Activated T-cell treated with anti-CD3 and anti-CD28 coated beads, Interleukin-2, amount 50 U/mL, for 24 hours (primary cell): ENCODE measurements around the gene CELA2A.

ENCODE experiments used
- DNase-seq: peaks from one replicate; pipeline ENCODE4 v3.0.0-alpha.2; 2020
- H3K27ac Mint-ChIP-seq: 2 replicates; pipeline ENCODE4 v1.8.0; 2020; ENCODE audit warnings: mild to moderate bottlenecking, mixed read lengths
- H3K27me3 Mint-ChIP-seq: 2 replicates; pipeline ENCODE4 v1.8.0; 2020; ENCODE audit warnings: mixed read lengths
- H3K36me3 Mint-ChIP-seq: 2 replicates; pipeline ENCODE4 v1.8.0; 2020; ENCODE audit warnings: low read depth, mixed read lengths
- H3K4me1 Mint-ChIP-seq: 2 replicates; pipeline ENCODE4 v1.8.0; 2020; ENCODE audit warnings: low read depth, mixed read lengths
- H3K4me3 Mint-ChIP-seq: 2 replicates; pipeline ENCODE4 v1.8.0; 2020; ENCODE audit warnings: mild to moderate bottlenecking, moderate library complexity, mixed read lengths
- H3K9me3 Mint-ChIP-seq: 2 replicates; pipeline ENCODE4 v1.8.0; 2020; ENCODE audit warnings: mixed read lengths

The CELA2A gene

DNA sequence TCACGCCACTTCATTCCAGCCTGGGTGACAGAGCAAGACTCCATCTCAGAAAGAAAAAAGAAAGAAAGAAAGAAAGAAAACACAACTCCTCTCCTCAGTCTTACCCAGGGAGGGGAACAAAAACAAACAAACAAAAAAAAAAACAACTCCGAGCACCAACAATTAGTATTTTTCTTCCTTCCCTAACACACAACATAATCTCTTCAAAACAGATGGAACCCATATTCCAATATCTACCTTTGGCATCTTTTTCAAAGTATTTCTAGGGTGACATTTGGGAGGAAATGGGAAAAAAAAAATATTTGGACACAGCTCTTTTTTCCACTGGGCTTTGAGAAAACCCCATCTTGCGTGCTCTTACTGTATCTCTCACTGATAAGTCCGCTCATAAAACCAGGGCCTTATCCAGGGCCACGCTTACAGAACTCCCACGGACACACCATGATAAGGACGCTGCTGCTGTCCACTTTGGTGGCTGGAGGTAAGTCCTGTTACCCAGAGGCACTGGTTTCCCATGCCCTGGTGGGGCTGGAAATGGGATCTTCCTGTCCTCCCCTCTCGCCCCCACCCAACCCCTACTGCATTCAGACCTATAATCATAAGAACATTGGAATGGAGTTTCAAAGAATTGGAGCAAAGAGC is at the start of gene CELA2A:
CELA2A (plus strand) TSS at position 420 of the 642 bp plus-strand sequence; CDS start at position 442, 22 bp downstream.
- Mint-ChIP-seq H3K4me3 (no peak within 1 kb of the TSS), H3K4me1 (no peaks in the 10 kb centered on the region), H3K36me3 (no peaks in the 10 kb centered on the region), H3K27ac (no peak within 1 kb of the TSS), H3K27me3 (peaks cover 2% of the 10 kb centered on the region), H3K9me3 (no peaks in the 10 kb centered on the region)
- DNase-seq, result no peak

DNA sequence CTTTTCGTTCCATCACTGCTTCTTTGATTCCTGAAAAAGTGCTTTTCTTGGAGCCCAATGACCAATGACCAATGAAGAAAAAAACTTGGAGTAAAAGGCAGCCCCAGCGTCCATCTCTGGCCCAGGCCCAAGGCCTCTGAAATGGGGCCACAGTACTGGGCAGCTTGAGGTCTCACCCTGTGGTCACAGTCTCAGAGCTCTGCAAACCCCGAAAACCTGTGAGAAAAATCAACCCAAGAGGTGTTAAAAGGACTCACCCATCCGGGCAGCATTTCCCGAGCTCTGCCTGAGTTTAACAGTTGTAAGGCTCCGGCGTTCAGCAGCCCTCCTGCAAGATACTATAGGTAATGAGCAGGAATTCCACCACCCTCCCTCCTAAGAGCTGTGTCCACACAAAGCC is 49.0 kb upstream of the CELA2A start:
- Mint-ChIP-seq H3K27me3 (peaks cover 8% of the 10 kb centered on the region), H3K9me3 (no peaks in the 10 kb centered on the region), H3K27ac (no peak overlapping the region), H3K36me3 (peaks cover 19% of the 10 kb centered on the region), H3K4me1 (peaks cover 23% of the 10 kb centered on the region), H3K4me3 (no peak overlapping the region)
- DNase-seq, result no peak

DNA sequence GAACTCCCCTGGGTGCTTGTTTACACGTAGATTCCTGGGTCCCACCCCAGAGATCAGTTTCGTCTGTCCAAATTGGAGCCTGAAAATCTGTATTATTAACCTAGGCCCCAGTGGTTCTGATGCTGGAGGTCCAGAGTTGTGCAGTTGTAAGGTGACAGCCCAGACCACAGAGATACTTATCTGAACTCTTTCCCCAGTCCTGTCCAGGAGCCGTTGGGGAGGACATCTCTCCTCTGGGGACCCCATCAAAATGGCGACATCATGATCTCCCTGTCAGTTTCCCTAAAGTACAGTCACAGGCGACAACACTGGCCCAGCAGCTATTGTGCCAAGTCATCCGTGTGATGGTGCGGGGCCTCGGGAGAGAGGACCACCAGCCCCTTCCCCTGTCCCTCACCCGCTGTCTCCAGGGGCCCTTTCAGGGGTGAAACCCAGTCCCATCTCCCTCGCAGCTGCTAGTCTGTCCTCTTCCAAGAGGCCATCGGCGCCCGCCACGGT is 47.6 kb upstream of the CELA2A start:
- peaks cover 34% of the 10 kb centered on the region for H3K4me1 Mint-ChIP-seq

GRCh38 chr1:15409388-15410222 is 46.9 kb upstream of the CELA2A start, which contains the start of gene EFHD2:
EFHD2 (plus strand) TSS chr1:15409888; CDS start chr1:15409972, 84 bp downstream.
- H3K9me3 Mint-ChIP-seq, result no peaks in the 10 kb centered on the region
- peaks cover 37% of the 10 kb centered on the region for H3K36me3 Mint-ChIP-seq
- H3K27ac Mint-ChIP-seq, result peak within 1 kb of the TSS; percentile 89
- peak within 1 kb of the TSS; percentile 90 for H3K4me3 Mint-ChIP-seq
- H3K27me3 Mint-ChIP-seq, result peaks cover 8% of the 10 kb centered on the region
- H3K4me1 Mint-ChIP-seq, result peaks cover 41% of the 10 kb centered on the region
- peak; percentile 91 for DNase-seq

More for the DNA sequence above, 47.6 kb upstream of the CELA2A start:
- Mint-ChIP-seq H3K27ac (peak overlapping the region; percentile 81), H3K4me3 (peak overlapping the region; percentile 73), H3K27me3 (peaks cover 8% of the 10 kb centered on the region), H3K36me3 (peaks cover 30% of the 10 kb centered on the region), H3K9me3 (no peaks in the 10 kb centered on the region)
- DNase-seq, result no peak

DNA sequence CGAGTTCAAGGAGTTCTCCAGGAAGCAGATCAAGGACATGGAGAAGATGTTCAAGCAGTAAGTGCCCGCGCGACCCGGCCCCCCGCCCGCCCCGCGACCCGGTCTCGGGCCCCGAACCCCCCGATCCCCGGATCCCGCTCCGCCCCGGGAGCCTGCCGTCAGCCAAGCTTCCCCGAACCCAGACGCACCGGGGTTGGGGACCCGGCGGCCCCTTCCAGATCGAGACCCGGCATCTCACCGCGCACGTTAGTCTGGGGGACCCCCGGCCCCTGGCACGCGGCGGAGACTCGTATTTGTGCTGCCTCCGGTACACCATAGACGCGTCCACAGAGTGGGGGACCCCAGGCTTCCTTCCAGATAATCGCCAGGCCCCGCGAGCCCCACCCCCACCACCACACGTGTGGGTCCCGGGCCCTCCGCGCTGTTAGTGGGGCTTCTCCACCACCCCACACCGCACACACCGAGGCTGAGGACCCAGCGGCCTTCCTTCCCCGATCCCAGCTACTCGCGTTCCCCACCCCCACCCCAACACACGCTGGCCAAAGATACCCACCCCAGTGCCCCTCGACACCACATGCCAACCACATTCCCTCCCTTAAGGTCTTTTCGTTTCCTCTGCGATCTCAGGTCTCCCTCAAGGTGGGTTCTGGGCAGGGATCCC is 46.2 kb upstream of the CELA2A start:
- Mint-ChIP-seq H3K27me3 (peaks cover 8% of the 10 kb centered on the region), H3K27ac (peak overlapping the region; percentile 89), H3K4me3 (peak overlapping the region; percentile 90), H3K36me3 (peaks cover 43% of the 10 kb centered on the region), H3K9me3 (no peaks in the 10 kb centered on the region), H3K4me1 (peaks cover 48% of the 10 kb centered on the region)
- DNase-seq, result no peak

GRCh38 chr1:15410884-15411245 is 45.7 kb upstream of the CELA2A start:
- Mint-ChIP-seq H3K4me3 (peak overlapping the region; percentile 90), H3K9me3 (no peaks in the 10 kb centered on the region), H3K27me3 (peaks cover 8% of the 10 kb centered on the region), H3K36me3 (peaks cover 48% of the 10 kb centered on the region), H3K27ac (peak overlapping the region; percentile 88), H3K4me1 (peaks cover 53% of the 10 kb centered on the region)
- DNase-seq, result peak; percentile 43

DNA sequence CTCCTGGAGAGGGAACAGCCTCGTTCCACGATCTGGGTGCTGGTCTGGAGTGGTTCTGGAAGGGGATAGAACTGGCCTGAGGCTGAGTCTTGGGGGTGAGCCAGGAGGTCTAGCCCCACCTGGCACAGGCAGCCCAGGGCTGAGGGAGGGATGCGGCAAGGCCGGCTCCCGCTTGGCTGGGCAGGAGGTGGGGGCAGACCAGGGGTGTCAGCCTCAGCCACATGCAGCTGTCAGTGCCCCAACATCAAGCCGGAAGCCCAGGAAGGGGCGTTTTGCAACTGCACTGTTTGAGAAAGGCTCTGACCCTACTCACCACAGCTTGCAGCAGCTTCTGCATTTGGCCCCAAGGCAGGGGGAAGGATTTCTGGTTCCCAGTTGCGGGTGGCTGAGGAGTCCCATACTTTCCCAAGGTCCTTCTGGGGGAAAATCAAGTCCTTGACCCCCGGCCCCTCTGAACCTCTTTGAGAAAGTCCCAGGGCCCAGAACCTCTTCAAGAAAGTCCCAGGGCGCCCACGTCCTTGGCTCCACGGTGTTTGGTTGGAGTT is 44.9 kb upstream of the CELA2A start:
- peak overlapping the region; percentile 63 for H3K27ac Mint-ChIP-seq
- H3K27me3 Mint-ChIP-seq, result peaks cover 8% of the 10 kb centered on the region
- peak overlapping the region; percentile 90 for H3K4me3 Mint-ChIP-seq
- peaks cover 61% of the 10 kb centered on the region for H3K4me1 Mint-ChIP-seq
- DNase-seq, result peak; percentile 57
- H3K36me3 Mint-ChIP-seq, result peaks cover 55% of the 10 kb centered on the region
- H3K9me3 Mint-ChIP-seq, result no peaks in the 10 kb centered on the region

DNA sequence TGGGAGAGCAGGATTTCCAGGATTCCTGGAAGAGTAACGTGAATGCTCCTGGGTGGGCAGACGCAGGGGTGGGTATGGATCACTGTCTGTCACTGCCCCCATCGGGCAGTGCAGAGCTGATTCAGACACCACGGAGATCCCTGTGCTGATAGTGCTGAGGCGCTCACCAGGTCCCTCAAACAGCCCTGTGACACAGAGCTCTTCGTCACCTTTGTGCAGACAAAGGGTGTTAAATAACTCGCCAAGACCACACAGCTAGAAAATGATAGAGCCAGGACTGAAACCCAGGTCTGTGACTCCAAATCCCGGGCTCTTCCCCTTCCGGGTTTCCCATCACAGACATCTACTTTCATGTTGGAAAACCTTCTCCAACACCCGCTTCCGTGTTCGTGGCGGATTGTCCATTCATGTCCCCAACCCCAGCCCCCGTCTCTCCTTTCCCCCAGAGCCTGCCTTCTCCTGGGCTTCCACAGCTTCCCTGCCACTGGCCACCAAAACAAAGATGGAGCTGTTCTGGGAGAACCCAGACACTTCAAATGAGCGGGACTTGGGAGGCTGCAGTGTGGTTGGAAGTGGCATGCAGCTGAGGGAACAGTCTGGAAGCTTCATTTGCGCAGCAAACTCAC is 44.2 kb upstream of the CELA2A start:
- DNase-seq, result peak; percentile 54
- Mint-ChIP-seq H3K9me3 (no peaks in the 10 kb centered on the region), H3K36me3 (peaks cover 56% of the 10 kb centered on the region)

DNA sequence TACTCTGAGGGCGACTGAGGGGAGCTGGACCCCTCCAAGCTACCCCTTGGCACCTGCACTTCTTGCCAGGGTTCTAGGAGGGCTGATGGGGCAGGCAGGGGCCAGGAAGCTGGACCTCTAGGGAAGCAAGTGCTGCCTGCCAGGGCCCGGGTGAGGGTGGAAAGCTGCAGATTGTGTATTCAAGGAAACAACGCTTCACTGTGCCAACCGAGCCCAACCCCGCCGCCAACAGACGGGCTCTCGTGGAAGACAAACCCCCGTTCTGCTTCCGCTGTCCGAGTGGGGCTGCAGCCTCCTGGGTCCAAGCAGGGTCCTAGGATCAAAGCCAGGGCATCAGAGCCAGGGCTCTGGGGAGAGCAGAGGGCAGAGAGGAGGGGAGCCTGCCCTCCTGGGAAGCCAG is 43.7 kb upstream of the CELA2A start:
- DNase-seq, result no peak
- Mint-ChIP-seq H3K27ac (peak overlapping the region; percentile 63), H3K4me1 (peaks cover 68% of the 10 kb centered on the region), H3K4me3 (peak overlapping the region; percentile 90), H3K36me3 (peaks cover 56% of the 10 kb centered on the region), H3K9me3 (no peaks in the 10 kb centered on the region), H3K27me3 (peaks cover 6% of the 10 kb centered on the region)

More for the DNA sequence above, 44.2 kb upstream of the CELA2A start:
- peak overlapping the region; percentile 63 for H3K27ac Mint-ChIP-seq
- peaks cover 8% of the 10 kb centered on the region for H3K27me3 Mint-ChIP-seq
- peaks cover 63% of the 10 kb centered on the region for H3K4me1 Mint-ChIP-seq
- H3K4me3 Mint-ChIP-seq, result peak overlapping the region; percentile 90

DNA sequence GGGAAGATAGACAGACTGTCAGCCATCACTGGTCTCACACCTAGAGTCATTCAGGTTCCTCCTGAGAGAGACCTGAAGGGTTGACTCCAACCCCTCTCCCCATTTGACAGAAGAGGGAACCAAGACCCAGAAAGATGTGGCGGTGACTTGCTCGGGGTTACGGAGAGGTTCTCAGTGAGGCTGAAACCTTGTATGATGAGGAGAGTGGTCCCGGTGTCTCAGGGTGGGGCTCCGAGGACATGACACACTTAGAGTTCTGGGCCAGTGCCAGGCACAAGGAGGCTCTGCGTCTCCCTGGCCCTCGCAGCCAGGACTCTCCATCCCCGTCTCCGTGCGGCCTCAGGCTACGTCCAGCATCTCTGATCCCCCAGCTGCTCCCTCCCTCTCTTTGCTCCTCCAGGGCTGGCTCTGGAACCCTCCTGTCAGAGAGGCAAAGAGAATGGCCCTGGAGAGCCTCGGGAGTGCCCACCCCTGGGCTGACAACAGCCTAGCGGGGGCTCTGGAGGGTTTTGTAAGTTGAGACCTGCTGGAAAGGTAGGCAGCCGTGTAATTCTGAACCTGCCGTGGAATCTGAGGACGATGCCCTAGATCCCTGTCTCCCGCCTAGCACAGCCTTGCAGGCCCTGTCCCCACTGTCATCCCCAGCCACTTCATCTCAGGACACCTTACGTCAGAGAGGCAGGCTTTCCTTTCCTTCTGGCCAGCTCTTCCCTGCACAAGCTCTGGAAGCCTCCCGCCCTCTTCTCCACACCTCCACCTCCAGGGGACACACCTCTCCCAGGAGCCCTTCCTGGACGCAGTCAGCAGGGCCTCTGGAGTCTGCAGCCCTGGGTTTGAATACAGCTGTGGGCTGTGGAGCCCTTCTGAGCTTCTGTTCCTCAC is 42.7 kb upstream of the CELA2A start:
- Mint-ChIP-seq H3K36me3 (peaks cover 59% of the 10 kb centered on the region), H3K9me3 (no peaks in the 10 kb centered on the region), H3K27me3 (peaks cover 3% of the 10 kb centered on the region), H3K4me3 (no peak overlapping the region), H3K4me1 (peaks cover 71% of the 10 kb centered on the region), H3K27ac (peak overlapping the region; percentile 28)
- no peak for DNase-seq

DNA sequence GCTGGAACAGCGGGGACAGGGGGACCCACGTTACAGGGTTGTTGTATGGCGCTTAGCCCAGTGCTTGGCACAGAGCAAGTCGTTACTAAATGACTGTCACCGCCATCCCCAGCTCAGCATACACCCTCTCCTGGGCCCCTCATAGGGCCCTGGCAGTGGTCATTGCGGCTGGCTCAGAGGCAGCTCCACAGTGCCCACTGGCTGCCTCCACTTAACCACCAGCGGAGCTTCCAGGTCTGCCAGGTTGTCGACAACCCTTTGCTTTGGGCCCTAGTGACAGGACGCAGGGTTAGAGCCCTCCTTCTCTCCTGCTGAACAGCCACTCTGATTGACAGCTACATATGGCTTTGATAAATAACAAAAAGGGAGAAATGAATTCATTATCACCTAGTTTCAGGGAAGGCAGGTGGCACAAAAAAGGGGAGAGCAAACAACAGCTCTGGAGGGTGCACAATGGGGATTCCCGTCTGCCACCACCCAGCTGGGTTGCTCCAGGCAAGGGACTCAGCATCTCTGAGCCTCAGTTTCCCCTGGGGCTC is 42.0 kb upstream of the CELA2A start:
- no peaks in the 10 kb centered on the region for H3K27me3 Mint-ChIP-seq
- peaks cover 62% of the 10 kb centered on the region for H3K36me3 Mint-ChIP-seq
- no peak for DNase-seq
- H3K9me3 Mint-ChIP-seq, result no peaks in the 10 kb centered on the region
- peaks cover 69% of the 10 kb centered on the region for H3K4me1 Mint-ChIP-seq
- H3K27ac Mint-ChIP-seq, result peak overlapping the region; percentile 81
- no peak overlapping the region for H3K4me3 Mint-ChIP-seq

DNA sequence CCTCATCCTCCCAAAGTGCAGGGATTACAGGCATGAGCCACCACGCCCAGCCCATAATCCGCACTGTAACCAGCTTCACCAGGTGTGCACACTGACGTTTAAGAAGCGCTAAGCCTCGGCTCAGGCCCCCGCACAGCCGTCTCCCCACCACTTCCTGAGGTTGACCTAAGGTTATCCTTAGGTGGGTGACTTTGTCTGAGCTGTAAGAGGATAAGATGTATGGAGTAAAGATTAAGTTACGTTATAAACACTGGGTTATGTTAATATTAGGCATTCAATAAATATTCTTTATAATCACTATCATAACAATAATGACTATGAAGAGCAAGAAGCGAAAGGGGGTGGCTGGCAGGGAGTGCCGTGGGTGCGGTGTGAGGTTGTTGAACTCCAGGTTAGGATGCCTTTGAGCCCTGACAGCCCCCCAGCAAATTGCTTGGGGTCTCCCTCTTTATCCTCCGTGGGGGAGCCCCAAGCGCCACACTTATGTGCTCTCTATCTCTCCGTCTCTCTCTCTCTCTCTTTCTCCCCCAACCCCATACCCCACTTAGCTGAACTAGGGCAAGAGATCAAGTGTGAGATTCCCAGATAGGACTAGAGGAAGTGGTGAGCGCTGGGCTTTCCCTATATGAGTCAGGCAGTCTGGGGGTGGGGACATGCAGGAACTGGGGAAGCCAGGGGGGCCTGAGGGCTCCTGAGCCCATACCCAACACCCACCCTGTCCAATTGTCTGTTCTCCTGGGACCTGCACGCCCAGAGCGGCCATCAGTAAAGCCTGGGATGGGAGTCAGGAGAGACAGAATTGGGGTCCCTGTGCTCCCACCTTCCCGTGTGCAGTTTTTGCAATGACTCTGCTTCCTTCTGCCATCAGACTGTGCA is 39.2 kb upstream of the CELA2A start:
- H3K36me3 Mint-ChIP-seq, result peaks cover 63% of the 10 kb centered on the region
- peak overlapping the region; percentile 64 for H3K4me3 Mint-ChIP-seq
- peak overlapping the region; percentile 81 for H3K27ac Mint-ChIP-seq
- H3K27me3 Mint-ChIP-seq, result no peaks in the 10 kb centered on the region
- H3K4me1 Mint-ChIP-seq, result peaks cover 72% of the 10 kb centered on the region
- no peaks in the 10 kb centered on the region for H3K9me3 Mint-ChIP-seq
- peak; percentile 66 for DNase-seq
